HG03159 (cell line): ENCODE data around the gene AKT2.

Experiments used
- ATAC-seq: cut with Tn5 transposase; IDR thresholded peaks from one replicate; pipeline ENCODE4 v1.9.1; 2021; ENCODE audit warnings: mild to moderate bottlenecking, moderate library complexity; ENCODE audit not compliant: unreplicated experiment

AKT2 gene

GRCh38 chr19:40274585-40275544, 10.3 kb downstream of the AKT2 start:
- no peak for ATAC-seq

- no peak for ATAC-seq
Observed at GRCh38 chr19:40273469-40274360, 11.4 kb downstream of the AKT2 start.

DNA sequence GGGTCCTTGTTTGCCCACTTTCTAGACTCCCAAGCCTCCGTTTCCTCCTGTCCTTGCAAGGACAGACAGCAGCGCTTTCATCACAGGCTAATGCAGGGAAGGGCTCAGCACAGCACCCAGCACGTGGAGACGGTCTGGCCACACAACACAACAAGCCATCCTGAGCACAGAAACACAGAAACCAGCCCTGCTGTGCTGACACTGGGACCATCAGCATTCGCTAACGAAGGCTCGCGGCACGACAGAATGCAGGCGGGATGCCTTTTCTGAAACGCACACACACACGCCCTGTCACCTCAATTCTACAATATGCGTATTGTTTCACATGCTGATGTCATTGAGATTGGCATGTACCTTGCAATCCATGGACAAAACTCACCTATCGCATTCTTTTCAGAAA, 12.9 kb downstream of the AKT2 start:
- ATAC-seq, result no peak

- ATAC-seq, result no peak
Observed at GRCh38 chr19:40271706-40272105, 13.4 kb downstream of the AKT2 start.

GRCh38 chr19:40270362-40271089, 14.6 kb downstream of the AKT2 start:
- ATAC-seq, result no peak

- ATAC-seq, result no peak
Observed at GRCh38 chr19:40269216-40269940, 15.8 kb downstream of the AKT2 start.

DNA sequence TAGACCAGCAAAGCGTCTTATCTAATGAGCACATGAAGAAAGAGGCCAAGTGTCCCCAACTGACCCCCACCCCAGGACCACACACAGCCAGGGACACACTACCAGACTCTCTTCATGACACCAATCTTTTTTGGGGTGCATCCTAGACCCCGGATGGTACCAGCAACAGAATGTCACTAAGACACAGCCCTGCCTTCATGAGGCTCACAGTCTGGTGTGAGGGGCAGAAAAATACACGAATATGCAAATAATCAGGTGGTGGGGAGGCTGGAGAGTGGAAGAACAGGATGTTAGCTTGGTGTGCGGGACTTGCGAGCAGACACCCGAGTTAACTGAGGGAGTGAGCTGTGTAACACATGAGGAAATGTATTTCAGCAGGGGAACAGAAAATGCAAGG, 17.5 kb downstream of the AKT2 start:
- ATAC-seq, result no peak

DNA sequence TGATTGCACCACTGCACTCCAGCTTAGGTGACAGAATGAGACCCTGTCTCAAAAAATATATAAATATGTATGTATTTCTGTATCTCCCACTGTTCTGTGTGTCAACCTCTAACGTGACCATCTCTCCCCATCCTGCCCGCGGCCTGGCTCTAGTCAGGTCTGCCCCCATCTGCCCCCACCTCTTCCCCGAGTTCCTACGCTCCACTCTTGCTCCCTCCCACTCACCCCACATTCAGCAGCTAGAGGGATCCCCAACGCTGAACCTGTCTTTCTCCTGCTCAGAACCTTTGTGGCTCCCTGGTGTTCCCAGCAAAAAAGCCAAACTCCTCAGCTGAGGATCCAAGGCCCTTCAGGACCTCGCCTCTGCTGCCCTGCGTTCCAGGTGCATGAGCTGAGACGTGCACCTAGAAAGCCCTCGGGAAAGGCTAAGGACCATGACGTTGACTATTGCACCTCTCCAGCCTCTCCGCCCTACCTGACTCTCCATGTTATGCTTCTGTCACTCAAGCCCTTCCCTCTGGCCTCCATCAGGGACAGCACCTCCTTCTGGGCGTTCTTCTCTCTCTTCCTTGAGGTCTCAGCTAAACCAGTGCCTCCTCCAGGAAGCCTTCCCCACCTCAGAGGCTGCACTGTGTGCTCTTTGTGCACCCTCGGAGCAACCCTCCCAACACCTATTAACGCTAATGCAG, 18.1 kb downstream of the AKT2 start:
- ATAC-seq, result no peak

DNA sequence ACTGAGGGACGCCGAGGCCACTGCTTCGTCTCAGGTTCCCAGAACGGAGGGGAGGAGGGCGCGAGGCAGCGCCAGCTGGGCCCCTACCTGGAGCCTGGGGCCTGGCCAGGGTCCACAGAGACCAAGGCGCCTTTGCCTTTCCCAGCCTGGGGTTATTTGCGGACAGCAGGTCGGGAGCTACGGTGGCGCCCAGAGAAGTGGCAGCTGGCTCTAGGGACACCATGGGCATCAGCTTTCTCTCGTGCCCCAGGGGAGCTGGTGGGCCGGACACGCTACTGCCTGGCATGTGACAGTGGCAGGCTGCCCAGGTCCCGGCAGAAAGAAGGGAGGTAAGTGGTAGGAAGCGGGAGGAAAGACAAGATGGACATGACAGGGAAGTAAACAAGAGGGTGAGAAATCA, 19.0 kb downstream of the AKT2 start:
- no peak for ATAC-seq

DNA sequence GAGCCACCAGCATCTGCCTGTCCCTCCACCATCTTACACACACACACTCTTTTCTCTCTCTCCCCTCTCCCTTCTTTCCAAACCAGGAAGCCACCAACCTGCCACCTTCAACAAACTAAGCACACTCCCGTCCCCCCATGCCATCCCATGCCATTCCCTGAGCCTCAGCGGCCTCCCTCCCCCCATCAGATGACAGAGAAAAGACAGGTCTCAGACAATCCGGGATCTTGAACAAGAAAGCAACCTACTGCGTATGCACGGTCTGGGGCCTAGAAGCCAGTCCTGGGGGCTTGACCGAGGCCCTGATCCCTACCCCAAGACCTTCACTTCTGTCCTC, 19.4 kb downstream of the AKT2 start:
- no peak for ATAC-seq

DNA sequence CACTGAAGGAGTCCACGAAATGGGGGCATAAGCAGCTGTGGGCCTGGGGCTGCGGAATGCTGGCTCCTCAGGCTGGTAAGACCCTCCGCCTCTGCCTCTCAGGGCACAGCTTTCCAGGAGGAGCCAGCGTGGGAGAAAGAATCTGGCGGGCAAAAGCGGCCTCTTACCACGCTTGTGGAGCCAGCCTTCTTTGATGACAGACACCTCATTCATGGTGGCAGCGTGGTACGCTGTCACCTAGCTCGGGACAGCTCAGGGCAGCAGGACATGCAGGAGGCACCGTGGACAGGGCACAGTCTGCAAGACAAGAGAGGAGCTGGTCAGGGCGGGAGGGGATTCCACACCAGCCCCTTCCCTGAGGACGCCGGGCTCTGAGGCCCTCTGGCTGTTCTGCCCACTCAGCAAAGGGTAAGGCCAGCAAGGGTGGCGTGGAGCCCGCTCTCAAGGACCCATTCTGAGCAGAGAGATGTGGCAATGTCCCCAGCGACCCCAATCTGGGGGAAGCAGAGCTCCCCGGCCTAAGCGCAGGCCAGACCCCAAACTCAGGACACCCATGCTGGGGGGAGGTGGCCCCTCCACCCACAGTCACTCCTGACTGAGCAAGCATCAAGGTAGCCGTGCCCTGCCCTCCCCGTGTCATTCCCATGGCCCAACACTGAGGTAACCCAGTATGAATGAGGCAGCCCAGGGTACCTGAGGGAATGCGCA, 19.9 kb downstream of the AKT2 start:
- no peak for ATAC-seq

DNA sequence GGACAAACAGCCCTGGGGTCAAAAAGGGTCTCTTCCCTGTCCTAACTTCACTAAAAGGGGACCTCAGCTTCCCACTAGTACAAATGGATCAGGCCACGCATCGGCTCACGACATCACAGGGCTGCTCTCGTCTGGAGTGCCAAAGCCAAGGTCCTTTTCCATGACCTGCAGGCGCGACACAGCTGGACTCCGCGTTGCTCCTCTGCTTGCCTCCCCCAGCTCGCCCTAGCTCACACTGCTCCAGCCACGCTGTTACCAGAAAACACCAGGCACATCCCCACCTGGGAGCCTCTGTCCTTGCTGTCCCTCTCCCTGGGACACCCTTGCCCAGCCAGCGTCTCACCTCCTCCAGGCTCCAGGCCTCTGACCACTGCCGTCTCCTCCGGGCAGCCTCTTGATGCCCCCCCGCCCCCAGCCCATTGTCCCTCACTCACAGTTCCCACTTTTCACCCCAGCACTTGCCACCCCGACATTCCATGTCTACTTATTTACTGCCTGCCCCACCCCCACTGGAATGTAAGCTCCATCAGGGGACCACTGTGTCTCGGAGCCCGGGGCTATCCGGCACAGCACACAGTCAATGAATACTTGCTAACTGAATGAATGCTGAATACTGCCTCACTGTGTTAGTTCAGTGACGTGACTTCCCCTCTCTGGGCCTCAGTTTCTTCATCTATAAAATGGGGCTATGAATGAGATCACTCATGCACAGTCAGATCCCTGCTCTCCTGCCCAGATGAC, 20.7 kb downstream of the AKT2 start:
- ATAC-seq, result no peak

DNA sequence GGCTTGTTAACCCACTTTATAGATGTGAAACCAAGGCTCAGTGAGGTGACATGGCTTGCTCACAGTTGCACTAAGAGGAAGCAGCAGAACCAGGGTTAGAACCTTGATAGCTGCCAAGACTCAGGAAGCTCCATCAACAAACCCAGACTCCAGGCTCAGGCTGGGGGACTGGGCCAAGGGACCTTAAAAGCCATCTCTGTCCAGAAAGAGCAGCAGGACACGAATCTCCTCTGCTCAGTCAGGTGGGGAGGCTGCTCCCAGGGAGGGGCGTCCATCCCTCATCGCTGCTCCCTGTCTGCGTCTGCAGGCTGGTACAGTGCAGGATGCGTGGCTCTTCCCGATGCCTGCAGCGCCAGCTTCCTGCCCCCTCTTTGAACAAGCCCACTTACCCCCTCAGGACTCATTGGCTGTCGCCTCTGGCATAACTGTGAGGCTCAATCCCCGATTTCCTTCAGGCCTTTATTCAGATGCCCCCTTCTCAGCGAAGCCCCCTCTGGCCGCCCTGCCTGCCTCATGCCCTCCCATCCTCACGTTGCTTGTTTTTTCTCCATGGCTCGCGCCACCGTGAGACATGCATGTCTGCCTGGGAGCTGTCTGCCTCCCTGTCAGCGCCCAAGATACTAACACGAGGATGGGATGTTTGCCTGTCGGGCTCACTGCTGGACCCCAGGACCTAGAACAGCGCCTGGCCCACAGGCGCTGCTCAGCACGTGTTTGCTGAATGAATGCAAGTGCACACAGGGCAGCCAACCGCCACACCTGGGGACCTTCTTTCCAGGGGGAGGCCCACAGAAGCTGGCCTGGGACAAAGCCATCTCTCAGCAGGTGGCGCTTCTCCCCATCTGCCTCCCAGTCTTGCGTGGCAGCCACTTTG, 21.5 kb downstream of the AKT2 start:
- ATAC-seq, result no peak

DNA sequence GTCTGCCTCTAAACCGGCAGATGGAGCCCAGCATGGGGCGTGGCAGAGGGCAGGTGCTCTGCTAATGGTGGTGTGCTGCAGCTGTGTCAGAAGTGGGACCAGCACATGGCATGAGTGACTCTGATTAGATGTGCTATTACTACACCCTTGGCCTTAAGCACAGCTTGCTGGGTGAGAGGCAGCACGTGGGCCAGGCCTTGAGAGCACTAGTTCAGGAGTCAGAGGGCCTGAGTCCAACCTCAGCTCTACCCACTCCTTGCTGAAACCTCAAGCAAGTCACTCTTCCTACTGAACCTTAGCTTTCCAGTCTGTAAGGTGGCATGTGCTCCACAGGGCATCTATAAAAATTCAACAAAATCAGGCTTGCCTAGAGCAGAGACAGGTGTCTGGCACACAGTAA, 22.7 kb downstream of the AKT2 start:
- ATAC-seq, result no peak

- no peak for ATAC-seq
Observed at GRCh38 chr19:40261631-40262030, 23.5 kb downstream of the AKT2 start.

DNA sequence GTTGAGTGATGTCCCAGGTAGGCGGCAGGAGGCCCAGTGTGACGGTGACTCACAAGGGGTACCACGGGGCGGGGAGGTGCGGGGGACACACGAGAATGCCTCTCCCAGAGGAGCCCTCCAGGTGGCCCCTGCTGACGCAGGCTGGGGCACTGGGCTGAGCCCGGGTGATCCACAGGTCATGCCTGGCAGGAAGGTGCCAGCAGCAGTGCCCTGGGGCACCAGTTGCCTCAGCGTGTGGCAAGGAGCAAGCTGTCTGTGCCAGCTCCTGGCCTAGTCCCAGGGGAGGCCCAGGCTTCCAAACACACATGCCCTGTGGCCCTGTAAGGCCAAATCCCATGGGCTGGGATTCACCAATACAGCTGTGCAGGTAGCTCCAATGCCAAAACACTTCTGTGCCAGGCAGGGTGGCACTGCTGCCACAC, 28.0 kb downstream of the AKT2 start:
- no peak for ATAC-seq

GRCh38 chr19:40256512-40256911, 28.6 kb downstream of the AKT2 start:
- no peak for ATAC-seq
